Mesenteric fat pad (tissue), 1 donor: ENCODE data around the gene FSHR. TPM values are rescaled to one million over a fixed set of nuclear protein-coding genes. Genes with fewer than 3 reads are reported as not detected.

Source experiments
- DNase-seq: peaks from one replicate; pipeline ENCODE4 v3.0.0-alpha.2; 2020; ENCODE audit warnings: low spot score
- total RNA-seq: library from RNA; stranded (reverse); fragmentation: NEBNext Ultra II Directional; extraction: Animal tissue kit (Norgen Biotek cat#: 25700); gene quantifications from one replicate; pipeline ENCODE4 v1.2.1, GENCODE V29; 2021
- donor health status: DM: yes; HTN: yes; CAD: no.

Gene FSHR
- total RNA-seq, 1 donor from 2014 or later, result not detected

DNA sequence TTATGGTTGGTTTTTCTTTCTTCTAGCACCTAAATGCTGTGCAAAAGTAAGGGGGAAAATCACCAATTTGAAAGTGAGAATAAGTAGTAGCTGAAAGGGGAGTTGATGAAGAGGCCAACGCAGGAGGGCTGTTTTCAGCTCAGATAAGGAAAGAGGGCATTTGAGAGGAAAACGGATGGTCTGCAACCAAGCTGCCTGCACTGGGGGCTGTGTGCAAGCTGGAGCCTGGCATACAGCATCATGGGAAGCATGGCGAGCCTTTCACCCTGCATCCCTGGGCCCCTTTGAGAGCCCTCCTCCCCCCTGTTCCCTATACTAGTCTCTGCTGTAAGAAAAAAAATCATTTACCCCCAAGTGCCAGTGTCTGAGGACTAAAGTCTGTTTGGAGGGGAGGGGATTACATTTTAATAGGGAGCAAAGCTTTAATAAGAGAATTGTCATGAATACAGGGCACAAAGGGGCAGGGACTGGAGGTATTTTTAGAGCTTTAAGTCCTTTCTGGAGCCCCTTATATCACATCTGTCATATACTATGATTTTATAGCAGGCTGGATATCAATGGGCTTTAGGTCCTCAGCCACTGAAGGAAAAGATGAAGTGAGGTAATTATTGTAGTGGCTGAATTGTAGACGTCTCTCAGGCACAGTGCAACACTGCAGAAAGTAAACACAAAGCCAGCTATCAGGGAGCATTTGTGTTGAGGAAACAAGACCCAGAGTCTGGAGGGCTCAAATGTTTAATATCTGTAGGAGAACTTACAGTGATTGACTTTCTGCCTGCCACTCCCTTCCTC lies 120.7 kb downstream of the FSHR start:
- DNase-seq, result no peak

GRCh38 chr2:49032936-49033335 lies 121.4 kb downstream of the FSHR start:
- DNase-seq, result no peak

DNA sequence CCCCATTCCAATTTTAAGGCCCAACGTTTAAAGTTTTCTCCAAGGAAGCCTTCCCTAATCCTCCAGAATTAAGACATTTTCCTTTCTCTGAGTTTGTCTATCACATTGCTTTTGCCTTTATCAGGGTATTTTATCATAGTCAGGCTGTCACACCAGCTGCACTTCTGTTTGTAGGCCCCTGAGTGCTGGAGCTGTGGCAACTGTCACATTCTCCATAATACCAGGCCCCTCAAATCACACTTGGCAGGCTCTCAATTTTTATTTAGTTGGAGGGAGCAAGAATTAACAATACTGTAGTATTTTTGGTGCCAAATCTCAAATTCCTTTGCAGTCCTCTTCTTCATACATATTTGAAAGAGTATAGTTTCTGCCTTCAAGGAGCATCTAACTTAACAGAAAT lies 122.2 kb downstream of the FSHR start:
- no peak for DNase-seq

DNA sequence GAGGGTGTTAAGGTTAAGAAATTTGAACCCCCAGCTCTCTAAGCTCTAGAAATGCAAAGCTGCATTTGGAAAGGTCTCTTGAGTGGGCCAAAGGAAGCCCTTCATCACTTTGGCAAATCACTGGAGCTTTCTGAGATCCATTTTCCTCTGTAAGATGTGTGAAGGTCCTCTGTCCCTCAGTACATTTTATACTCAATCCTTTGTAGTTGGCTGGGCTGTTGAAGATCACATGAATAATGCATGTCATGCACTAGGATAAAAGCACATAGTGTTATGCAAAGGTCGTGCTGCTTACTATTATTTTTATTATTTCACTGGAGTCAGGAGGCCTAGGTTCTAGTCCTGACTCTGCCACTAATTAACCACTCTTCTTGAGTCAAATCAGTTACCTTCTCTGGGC lies 124.9 kb downstream of the FSHR start:
- DNase-seq, result no peak

DNA sequence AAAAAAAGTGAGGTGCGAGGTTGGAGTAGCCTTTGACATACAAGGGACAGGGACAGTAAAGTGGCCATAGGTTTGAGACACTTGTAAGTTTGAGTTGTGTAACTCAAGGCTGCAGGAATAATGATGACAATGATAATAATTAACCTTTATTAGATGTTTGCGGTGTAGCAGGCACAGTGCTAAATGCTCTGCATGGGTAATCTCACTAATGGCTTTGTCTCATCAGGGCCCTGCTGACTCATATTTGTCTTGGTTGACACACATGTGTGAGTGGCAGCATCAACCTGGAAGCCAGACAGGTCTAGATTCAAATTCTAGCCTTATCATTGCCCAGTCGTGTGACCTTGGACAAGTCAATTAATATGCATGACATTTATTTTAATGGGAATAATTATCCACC lies 126.2 kb downstream of the FSHR start:
- no peak for DNase-seq

DNA sequence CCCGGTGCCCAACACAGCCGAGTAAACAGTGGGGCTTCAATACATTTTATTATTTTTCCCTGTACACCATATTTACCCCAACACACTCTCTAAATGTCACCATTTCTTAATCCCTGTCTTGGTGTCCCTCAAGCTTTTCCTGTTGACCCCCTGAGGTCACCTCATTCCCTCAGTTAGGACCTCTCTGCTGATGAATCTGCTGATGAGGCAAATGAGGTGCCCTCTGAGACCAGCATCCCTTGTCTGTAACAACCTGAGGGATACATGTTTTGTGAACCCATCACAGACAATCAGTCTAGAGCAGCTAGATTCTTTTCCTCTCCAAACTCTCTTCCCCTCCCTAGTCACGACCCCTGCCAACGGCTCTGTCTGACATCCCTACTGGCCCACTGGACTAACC lies 127.6 kb downstream of the FSHR start:
- no peak for DNase-seq

DNA sequence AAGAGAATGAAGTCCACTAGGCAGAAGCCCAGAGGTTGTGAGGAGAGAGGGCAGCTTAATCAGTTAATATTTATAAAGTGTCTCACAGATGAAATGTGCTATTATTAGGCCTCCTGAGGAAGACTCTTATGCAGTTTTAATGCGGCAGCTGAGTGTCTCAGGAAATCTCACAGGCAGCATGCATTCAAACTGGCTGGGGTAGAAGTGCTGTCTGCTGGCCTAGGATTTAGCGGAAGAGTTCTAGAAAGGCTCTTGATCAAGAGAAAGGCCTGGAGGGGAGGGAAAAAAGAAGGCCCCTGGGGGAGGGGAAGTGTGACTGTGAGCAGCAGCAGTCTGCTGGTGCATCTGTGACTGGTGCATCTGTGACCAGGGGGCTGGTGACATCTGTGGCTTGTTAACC lies 133.0 kb downstream of the FSHR start:
- no peak for DNase-seq

DNA sequence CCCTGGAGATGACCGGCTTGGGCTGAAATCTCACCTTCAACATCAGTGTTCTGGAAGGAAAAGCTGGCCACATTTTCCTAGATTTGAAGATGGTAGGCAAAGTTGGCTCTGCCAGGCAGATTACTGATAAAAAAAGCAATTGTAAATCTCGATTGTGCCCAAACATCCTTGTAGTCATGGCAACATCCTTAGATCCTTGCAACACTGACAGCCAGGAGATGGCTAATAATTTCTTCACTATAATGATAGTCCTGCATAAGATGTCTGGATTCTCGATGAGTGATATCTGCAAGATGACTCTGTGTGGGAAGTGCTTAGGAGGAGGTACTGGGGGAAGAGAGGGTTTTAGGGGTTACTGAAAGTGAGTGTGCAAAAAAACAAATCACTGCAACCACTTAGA lies 149.1 kb downstream of the FSHR start:
- DNase-seq, result no peak

DNA sequence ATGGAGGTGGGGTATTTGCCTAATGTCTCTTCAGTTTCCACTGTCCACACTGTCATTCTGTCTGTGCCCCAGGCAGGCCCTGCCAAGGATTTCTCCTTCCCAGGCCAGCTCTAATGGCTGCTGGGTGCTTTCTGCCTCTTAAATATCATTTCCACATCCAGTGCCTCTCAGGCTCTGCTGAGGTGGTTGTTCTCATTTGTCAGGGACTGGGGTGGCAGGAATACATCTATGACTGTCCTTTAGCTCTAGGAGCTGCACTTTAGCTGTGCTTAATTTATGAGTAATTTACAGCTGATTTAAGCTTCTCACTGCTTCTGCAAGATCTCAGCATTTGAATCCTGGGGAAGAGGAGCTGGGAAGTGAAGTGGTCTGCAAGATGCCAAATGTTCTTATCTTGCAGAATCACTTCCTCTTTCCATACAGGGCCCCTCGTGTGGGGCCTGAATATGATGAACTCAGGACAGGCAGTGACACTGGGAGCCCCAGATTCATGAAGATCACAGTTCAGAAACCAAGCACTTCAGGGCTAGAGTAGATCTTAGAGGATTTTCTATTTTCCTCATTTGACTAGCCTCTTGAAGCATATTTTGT lies 150.2 kb downstream of the FSHR start:
- no peak for DNase-seq

- DNase-seq, result no peak
These were observed 151.1 kb downstream of the FSHR start for GRCh38 chr2:49003201-49003600.

DNA sequence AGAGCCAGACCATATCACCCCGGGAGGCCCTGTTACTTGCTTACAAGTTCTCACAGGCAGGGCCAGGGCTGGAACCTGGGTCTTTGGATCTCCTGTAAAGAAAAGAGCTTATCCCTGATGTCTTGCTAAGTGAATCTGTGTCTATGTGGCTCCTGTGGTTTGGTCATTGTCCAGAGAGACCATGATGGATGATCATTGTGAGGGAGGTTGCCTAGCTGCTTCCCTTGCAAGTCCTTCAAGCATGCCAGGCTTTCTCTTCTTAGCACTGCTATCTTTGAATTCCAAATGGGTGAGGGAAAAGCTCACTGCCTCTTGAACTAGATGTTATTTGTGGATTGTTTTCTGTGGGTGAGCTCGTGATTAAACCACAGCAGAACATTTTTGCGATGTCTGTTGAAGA lies 151.6 kb downstream of the FSHR start:
- DNase-seq, result no peak

- DNase-seq, result no peak
These were observed 153.6 kb downstream of the FSHR start for GRCh38 chr2:49000695-49001094.

GRCh38 chr2:48998449-48998848 lies 155.9 kb downstream of the FSHR start:
- DNase-seq, result no peak

DNA sequence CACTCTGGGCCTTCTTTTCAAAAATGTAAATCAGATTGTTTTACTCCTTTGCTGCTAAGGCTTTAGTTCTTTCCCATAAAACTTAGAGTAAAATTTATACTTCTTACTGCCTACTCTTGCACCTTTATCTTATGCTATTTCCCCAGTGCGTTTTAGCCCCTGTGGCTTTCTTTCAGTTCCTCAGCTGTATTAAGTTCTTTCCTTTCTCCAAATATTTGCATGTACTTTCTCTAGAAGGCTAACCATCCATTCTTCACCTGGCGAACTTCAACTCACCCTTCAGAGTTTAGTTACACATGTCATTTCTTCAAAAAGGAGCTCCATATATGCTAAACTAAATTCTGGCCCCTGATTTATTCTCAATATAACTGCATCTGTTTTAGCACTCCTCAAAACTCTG lies 160.7 kb downstream of the FSHR start:
- DNase-seq, result no peak

GRCh38 chr2:48991415-48992131 lies 162.7 kb downstream of the FSHR start:
- DNase-seq, result no peak

GRCh38 chr2:48984922-48985321 lies 169.4 kb downstream of the FSHR start:
- DNase-seq, result no peak

DNA sequence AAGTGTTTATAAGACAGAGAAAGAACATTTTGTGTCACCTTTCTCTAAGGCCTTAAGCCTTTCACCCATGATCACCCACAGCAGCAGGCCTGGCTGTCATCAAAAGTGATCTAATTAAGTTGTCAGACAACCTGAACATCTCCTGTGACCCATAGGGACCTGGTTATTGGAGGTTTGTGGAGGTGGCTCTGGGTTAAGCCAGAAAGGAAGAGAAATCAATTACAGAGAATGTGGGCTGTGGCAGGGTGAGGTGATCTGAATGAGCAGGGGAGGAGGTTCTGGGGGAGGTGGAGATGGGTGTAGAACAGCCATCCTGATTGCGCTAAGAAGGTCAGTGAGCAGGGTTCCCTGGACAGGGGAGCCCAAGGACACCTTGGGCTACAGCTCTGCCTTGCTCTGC lies 170.8 kb downstream of the FSHR start:
- no peak for DNase-seq

GRCh38 chr2:48982887-48983435 lies 171.4 kb downstream of the FSHR start:
- no peak for DNase-seq

DNA sequence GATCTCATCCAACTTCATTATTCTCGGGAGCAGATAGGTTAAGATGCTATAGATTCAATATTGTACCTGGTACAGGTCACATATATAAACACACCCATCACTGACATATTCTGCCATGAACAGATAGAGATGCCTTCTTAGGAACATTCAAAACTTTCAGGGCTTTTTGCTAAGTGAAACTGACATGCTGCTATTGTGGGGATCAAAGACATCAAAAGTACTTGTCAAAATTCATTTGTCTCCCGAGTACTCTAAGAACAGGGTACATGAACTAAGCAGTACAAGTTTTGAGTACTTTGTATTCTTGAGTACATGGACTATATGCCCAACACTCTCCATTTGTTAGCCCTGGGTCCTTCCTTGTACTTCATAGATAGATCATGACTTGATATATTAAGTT lies 173.5 kb downstream of the FSHR start:
- DNase-seq, result no peak

GRCh38 chr2:48979691-48980090 lies 174.6 kb downstream of the FSHR start:
- no peak for DNase-seq

- no peak for DNase-seq
These were observed 176.2 kb downstream of the FSHR start for GRCh38 chr2:48978131-48978530.

DNA sequence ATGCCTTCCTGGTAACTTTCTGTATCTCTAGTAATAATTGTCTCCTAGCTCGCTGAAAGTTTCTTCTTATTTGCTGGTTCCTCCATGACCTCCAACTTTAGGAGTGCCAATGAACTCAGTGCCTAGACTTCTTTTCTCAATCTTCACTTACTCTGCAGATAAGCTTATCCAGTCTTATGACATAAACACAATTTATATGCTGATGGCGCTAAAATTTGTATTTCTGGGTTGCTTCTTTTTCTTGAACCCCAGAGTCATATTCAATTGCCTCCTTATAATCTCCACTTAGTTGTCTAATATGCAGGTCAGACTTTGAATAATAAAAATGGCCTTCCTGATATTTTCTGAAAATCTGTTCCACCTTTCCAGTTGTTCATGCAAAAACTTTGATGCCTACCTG lies 182.5 kb downstream of the FSHR start:
- no peak for DNase-seq
